ENCODE data around the gene UNC13A. TPM values are rescaled to one million over a fixed set of nuclear protein-coding genes. Genes with fewer than 3 reads are reported as not detected.

UNC13A gene
- total RNA-seq, 1 experiment from 2014 or later, result 29.0 TPM

- no peak overlapping the region for H3K27ac ChIP-seq (ENCODE audit: low read depth, low read length)
- no peak overlapping the region for H3K9ac ChIP-seq (ENCODE audit: low read length)
- no peaks in the 10 kb centered on the region for H4K20me1 ChIP-seq (ENCODE audit: insufficient read depth)
- H3K9me2 ChIP-seq (ENCODE audit: insufficient read depth), result no peaks in the 10 kb centered on the region
- peaks cover 2 to 9% of the 10 kb centered on the region in 2 experiments; a peak in 1 of 4 replicates for H3K36me3 ChIP-seq (ENCODE audit: control insufficient read depth in 1 of 2, insufficient read depth in 2 of 2, low read length in 2 of 2)
- intact Hi-C loops (cut with micrococcal nuclease), result no loop called here
- H3K9me3 ChIP-seq (ENCODE audit: control insufficient read depth in 1 of 2, insufficient read depth in 1 of 2, low read depth in 1 of 2, low read length in 2 of 2), result no peaks in the 10 kb centered on the region; a peak in 1 of 4 replicates
- no peaks in the 10 kb centered on the region for H3K79me2 ChIP-seq (ENCODE audit: insufficient read depth, low read length)
- no peaks in the 10 kb centered on the region for H3K4me1 ChIP-seq (ENCODE audit: control insufficient read depth in 1 of 2, insufficient read depth in 2 of 2, low read length in 2 of 2)
- RAD21 ChIA-PET (ENCODE audit: low non-redundant PET in 1 of 2, low total read pairs in 2 of 2, uncharacterized antibody in 2 of 2, unreplicated experiment in 2 of 2), result no interaction called here
- no peak overlapping the region for H2AFZ ChIP-seq (ENCODE audit: low read depth, low read length, poor library complexity, severe bottlenecking)
- CTCF ChIA-PET, result no interaction called here
- DNase-seq (ENCODE audit: low read depth, low spot score) (no peak), ATAC-seq (no peak)
- no peak overlapping the region for H3K4me2 ChIP-seq (ENCODE audit: low read length)
- POLR2A ChIA-PET, result no interaction called here
- H3K27me3 ChIP-seq (ENCODE audit: insufficient read depth, low read length), result no peaks in the 10 kb centered on the region
- BruUV-seq (replicated peaks), result no TSS peak
- TF ChIP-seq SRF (IDR thresholded peaks at IDR 0.05; ENCODE audit: low read depth) (no peak), EZH2 (IDR thresholded peaks at IDR 0.05) (no peak), ZNF274 (IDR thresholded peaks at IDR 0.05; ENCODE audit: low read depth, low read length) (no peak), JUND (IDR thresholded peaks at IDR 0.05) (no peak), TCF7L2 (IDR thresholded peaks at IDR 0.05; ENCODE audit: borderline replicate concordance, extremely low read depth, insufficient read depth, insufficient read length) (no peak), ZBTB33 (IDR thresholded peaks at IDR 0.05; ENCODE audit: extremely low read depth, insufficient replicate concordance, low read length) (no peak), CTCF (IDR thresholded peaks at IDR 0.05 in 2 of 3, conservative IDR thresholded peaks at IDR 0.05 in 1 of 3; ENCODE audit: borderline replicate concordance in 1 of 3, insufficient read depth in 1 of 3, low read depth in 2 of 3, low read length in 2 of 3) (no peak), EZH2phosphoT487 (IDR thresholded peaks at IDR 0.05; ENCODE audit: borderline replicate concordance) (no peak)
- no peak overlapping the region for H3K4me3 ChIP-seq (replicated peaks in 1 of 2; ENCODE audit: low read depth in 1 of 2, low read length in 2 of 2)
Measured at GRCh38 chr19:17626456-17627015, 61.6 kb downstream of the UNC13A start.

All from HCT116 (cell line).